SK-N-SH treated with all-trans-retinoic acid at 6 μM for 48 hours (cell line): ENCODE data around the gene QRICH1.

ENCODE experiments used
- OSR1 ChIP-seq: fragments of 250-450 bp; sonication (Bioruptor Pico); IDR thresholded peaks from 2 replicates; pipeline ENCODE4 v1.8.0; 2022; ENCODE audit warnings: moderate library complexity, mild to moderate bottlenecking, inconsistent platforms
- PATZ1 ChIP-seq: fragments of 250-450 bp; sonication (Bioruptor Pico); IDR thresholded peaks from 2 replicates; pipeline ENCODE4 v1.8.0; 2020; ENCODE audit warnings: mild to moderate bottlenecking, moderate library complexity, borderline replicate concordance
- POU6F1 ChIP-seq: fragments of 250-450 bp; sonication (Bioruptor Pico); IDR thresholded peaks from 2 replicates; pipeline ENCODE4 v1.8.0; 2021; ENCODE audit warnings: low read depth, mild to moderate bottlenecking, moderate library complexity, borderline replicate concordance
- ZFP3 ChIP-seq: fragments of 250-450 bp; sonication (Bioruptor Pico); IDR thresholded peaks from 2 replicates; pipeline ENCODE4 v1.5.0; 2020; ENCODE audit warnings: mild to moderate bottlenecking, moderate library complexity
- ZNF70 ChIP-seq: fragments of 450-650 bp; formaldehyde crosslinking; IDR thresholded peaks from 2 replicates; pipeline ENCODE4 v1.5.0; 2020; ENCODE audit warnings: mild to moderate bottlenecking, moderate library complexity
- TF ChIP-seq, protein P1 (sequence below): fragments of 250-450 bp; sonication (Bioruptor Pico); IDR thresholded peaks from 2 replicates; pipeline ENCODE4 v1.5.1; 2021; ENCODE audit warnings: mild to moderate bottlenecking, moderate library complexity
- TF ChIP-seq, protein P2 (sequence below): fragments of 250-450 bp; sonication (Bioruptor Pico); IDR thresholded peaks from 2 replicates; pipeline ENCODE4 v1.5.1; 2020; ENCODE audit warnings: low read depth, mild to moderate bottlenecking, moderate library complexity

DNA sequence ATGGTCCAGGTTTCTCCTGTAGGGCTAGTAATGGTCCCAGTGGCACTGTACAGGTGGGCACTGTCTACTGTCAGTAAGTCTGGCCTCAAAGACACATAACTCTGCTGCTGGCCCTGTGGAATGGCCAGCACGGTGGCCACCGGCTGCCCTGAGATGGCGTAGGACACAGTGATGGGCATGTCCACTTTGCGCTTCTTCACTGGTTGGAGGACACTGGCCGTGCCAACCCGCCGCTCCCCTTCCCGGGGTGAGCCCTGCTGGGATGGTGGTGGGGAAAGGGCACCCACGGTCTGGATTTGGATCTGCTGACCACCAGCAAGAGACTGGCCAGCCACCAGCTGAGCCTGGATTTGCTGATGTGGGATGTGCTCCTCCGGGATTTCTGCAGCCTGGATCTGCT lies 36.6 kb downstream of the QRICH1 start:
- TF ChIP-seq POU6F1 = no peak
- TF ChIP-seq OSR1 (CRISPR knock-in tag) = no peak
- TF ChIP-seq, protein P1, sequence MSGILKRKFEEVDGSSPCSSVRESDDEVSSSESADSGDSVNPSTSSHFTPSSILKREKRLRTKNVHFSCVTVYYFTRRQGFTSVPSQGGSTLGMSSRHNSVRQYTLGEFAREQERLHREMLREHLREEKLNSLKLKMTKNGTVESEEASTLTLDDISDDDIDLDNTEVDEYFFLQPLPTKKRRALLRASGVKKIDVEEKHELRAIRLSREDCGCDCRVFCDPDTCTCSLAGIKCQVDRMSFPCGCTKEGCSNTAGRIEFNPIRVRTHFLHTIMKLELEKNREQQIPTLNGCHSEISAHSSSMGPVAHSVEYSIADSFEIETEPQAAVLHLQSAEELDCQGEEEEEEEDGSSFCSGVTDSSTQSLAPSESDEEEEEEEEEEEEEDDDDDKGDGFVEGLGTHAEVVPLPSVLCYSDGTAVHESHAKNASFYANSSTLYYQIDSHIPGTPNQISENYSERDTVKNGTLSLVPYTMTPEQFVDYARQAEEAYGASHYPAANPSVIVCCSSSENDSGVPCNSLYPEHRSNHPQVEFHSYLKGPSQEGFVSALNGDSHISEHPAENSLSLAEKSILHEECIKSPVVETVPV (CRISPR knock-in tag) = no peak
- TF ChIP-seq, protein P2, sequence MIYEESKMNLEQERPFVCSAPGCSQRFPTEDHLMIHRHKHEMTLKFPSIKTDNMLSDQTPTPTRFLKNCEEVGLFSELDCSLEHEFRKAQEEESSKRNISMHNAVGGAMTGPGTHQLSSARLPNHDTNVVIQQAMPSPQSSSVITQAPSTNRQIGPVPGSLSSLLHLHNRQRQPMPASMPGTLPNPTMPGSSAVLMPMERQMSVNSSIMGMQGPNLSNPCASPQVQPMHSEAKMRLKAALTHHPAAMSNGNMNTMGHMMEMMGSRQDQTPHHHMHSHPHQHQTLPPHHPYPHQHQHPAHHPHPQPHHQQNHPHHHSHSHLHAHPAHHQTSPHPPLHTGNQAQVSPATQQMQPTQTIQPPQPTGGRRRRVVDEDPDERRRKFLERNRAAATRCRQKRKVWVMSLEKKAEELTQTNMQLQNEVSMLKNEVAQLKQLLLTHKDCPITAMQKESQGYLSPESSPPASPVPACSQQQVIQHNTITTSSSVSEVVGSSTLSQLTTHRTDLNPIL (CRISPR knock-in tag) = no peak
- no peak for TF ChIP-seq ZNF70 (CRISPR knock-in tag)
- no peak for TF ChIP-seq PATZ1 (CRISPR knock-in tag)
- no peak for TF ChIP-seq ZFP3 (CRISPR knock-in tag)
